ENCODE measurements around the gene CD38. TPM values are rescaled to one million over a fixed set of nuclear protein-coding genes. Genes with fewer than 3 reads are reported as not detected.

Gene CD38
- total RNA-seq = 0.07 TPM in 1 of 2 replicates, not detected in the other

GRCh38 chr4:15778289-15779241 lies at the start of gene CD38:
Gene CD38, plus strand, starts transcription at chr4:15778328. Its CDS starts 87 bp downstream, at chr4:15778415.

Other genes starting within 250 kb of the CD38 start
- 83.7 and 125 TPM in 2 replicates for gene FBXL5, start 123.0 kb upstream of the CD38 start, total RNA-seq
- gene FAM200B, start 96.5 kb upstream of the CD38 start, total RNA-seq = 18.5 and 32.1 TPM in 2 replicates
- 21.0 and 55.3 TPM in 2 replicates for gene BST1, start 75.3 kb upstream of the CD38 start, total RNA-seq
- gene FGFBP1, start 160.4 kb downstream of the CD38 start, total RNA-seq = not detected in 2 replicates
- not detected in 2 replicates for gene FGFBP2, start 184.8 kb downstream of the CD38 start, total RNA-seq